RKO (cell line): Measurements from ENCODE around the gene CX3CR1.
A peak's percentile ranks its signal among the peaks of the same experiment; 100 is the strongest.
"Not testable (repeated sequence)": the region's sequence is repeated elsewhere in the genome, so short reads cannot be mapped to it uniquely, and the experiment has no call there.

Source experiments
- DNase-seq: peaks from one replicate; pipeline ENCODE4 v3.0.0-alpha.2; 2016; ENCODE audit warnings: low spot score

Gene CX3CR1

DNA sequence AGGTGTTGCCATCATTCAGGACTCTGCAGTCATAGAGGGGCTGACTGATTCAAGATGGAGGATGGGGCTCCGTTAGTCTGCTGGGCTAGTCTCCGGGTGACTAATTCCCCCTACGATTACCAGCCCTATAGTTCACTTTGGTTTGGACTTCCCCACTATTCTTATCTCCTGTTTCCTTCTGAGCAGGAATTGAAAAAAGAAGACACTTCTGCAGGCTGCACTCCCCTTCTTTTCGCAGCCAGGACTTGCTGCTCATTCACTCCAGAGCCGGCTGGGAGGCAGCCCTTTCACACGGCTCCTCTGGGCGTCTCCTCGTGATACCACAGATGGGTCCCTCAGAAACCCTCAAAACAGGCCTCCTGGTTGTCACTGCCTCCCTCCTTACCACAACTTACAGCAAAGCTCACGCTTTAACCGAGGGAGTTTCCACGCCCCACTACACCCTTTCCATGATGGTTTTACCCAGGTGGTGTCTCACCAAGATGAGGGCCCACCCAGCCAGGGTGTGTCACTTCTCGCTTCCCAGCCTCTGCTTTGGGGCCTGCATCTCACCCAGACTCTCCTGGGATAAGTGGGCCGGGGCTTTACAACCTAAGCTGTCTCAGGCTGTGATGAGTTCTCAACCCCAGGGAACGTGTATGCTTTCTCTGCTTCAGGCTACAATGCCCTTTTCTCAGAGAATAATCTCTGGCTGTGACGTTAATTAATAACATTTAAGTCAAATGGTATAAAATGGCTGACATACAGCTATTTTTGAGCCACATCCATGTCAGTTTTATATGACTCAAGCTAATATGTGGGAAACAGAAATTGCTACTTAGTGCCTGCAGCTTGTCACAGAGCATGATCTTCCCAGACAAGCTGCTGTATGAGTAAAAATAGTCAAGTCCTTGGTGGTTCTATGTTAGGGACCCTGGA, 11.9 kb downstream of the CX3CR1 start:
- no peak for DNase-seq

DNA sequence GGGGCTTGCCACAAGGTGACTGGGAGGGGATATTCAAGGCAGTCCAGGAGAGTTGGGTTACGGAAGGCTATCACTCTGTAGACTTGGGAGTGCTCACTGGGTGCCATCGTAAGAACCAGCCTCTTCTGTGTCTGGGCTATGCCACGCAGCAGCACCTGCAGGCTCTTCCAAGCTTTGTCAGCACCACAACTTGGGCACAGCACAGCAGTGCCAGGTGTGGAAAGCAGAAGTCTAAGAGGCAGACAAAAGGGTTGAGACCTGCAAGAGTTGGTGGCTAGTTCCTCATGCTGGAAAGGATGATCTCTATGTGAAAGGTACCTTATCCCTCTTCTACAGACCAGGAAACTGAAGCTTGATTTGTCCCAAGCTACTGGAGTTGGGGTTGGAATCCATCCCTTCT, 15.8 kb downstream of the CX3CR1 start:
- no peak for DNase-seq

DNA sequence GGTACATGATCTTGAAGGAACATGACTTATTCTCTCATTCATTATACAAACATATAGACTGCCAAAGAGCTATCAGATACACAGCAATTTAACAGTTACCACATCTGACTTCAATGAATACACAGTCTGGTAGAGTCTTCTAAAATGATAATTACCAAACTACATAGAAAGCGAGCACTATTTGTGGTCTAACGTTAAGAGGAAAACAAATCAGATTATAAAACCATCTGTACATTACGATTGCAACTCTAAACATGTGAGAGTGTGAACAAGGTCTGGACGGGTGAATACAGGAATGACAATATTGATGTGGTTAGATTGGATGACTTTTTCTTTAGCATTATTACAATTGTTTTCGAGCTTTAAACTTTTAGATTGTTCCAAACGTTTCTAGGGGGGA, 16.3 kb downstream of the CX3CR1 start:
- no peak for DNase-seq

DNA sequence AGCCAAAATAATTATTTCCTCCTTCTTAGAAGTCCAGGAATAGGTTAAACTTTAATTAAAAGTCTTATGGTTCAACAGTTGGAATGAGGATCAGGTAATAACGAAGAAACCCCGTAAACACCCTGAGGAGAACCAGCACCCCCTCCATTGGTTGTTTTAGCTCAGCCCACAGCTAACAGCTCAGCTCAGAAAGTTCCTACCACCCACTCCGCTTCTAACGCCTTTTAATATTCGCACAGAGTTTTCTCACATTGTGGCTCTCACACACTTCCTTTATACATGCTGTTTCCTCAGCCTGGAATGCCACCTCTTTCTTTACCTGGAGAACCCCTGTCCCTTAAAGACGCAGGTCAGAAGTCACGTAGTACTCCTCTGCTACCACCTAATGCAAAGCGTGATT, 17.0 kb downstream of the CX3CR1 start:
- DNase-seq = no peak

DNA sequence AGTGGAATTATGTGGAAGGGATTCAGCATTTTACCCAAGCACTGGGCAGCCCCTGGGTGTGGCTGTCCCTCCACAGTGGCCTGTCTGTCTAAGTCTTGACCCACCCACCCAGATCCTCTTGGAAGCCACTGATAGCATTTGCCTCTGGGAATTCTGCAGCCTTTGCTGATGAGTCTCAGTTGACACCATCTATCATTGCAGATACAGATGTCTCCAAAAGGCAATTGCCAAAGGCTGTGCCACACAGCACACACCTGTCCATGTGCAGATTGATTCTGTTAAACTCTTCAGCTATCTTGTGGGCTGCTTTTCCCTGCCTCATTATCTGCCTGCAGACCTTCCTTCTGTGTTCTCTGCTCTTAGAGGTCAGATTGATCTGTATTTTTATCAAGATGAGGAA, 18.1 kb downstream of the CX3CR1 start:
- DNase-seq = no peak

DNA sequence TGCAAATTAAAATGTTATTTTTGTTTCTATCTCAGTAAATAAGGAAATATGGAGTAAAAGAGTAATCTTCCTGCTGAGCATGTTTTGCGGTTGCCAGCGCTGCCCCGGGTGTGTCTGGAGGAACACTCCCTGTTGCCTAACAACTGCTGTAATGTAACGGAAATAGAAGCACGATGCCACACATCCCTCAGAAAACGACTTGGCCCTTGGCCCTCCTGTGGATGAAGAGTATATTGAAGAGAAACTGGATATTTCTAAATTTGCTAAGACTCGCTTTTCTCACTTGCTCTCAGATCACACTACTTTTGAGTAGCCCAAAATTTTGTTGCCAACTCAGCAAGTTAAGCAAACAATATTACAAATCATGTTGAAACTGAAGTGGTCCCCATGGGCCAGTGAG, 18.9 kb downstream of the CX3CR1 start:
- DNase-seq = peak; percentile 79

DNA sequence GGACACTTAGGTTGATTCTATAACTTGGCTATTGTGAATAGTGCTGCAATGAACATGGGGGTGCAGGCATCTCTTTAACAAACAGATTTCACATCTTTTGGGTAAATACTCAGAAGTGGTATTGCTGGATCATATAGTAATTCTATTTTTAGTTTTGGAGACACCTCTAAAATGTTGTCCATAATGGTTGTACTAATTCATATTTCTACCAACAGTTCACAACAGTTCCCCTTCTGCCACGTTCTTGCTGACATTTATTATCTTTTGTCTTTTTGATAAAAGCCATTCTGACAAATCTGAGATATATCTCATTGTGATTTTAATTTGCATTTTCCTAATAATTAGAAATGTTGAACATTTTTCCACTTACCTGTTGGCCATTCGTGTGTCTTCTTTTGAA, 19.5 kb downstream of the CX3CR1 start:
- DNase-seq = no peak

DNA sequence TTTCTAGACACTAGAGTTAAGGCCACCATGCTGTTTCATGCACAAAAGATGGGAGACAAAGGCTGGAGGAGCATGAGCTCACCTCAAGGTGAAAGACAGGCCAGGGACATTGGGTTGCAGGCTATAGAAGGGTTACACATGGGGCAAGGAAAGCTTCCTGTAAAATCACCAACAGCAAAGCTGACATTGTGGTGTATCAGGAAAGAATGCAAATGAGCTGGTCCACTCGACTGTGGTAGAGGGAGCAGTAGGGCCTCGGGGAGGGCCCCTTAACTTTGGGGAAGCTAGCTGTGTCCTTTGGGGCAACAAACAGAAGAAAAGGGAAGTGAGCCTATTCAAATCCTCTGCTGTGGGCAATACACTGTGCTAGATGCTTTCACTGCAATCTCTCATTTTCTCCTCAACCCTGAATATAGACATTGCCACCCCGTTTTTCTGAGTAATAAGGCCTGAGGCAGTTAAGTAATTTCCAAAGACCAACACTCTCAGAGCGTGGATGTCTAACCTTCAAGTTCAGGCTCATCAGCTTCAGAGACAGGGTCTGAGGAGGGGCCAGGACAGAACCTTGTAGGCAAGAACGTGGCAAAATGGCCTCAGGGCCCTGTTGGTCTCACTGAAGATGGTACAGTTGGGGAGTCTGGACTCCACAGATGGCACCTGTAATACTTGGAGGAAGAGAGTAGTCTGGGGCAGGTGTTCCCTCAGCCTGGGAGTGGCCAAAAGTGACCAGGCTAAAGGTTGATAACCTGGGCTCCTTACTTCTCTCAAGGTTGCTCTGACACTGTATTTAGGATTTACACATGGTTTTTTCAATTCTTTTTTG, 24.1 kb downstream of the CX3CR1 start:
- DNase-seq = no peak

DNA sequence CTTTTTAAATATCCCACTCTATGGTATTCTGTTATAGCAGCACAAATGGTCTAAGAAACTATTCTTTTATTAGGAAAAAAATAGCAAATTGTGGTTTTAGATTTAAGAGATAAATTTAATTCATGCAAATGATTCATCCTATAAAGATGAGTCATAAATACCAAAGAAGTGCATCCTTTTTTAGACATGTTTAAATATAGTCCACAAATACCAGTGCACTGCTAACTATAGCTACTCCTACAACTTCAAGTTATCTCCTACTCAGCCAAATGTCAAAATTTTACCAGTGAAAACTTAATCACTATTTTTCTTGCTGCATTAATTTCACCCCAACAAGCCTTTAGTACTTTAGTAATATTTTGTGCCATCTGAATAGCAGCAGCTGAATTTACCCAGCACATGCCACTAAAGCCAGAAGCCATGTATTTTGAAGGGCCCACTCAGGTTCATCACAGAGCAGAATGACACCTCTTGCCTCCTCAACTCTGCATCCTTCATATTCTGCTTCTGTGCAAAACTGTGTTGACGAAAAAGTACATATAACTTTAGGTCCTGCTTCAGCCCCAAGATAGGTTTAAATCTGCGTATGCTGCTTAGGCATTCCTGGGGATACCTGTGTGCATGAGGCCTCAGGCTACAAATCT, 24.9 kb downstream of the CX3CR1 start:
- peak; percentile 27 for DNase-seq

DNA sequence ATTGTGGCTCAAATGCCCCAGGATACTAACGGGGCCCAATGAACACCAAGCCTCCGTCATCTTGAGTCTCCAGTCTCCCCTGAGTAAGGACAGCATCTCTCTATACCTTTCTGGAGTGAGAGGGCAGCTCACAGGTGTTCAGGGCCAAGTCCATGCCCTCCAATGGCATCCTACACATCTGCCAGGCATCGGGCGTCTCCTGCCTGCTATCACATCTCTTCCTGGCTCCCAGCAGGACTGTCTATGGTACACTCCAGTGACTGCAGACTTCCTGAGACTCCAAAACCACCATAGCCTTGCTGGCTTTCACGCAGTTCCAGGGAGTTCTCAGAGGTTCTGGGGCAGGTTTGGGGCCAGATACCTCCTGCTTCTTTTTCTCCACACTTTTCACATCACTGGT, 28.3 kb downstream of the CX3CR1 start:
- DNase-seq = no peak

DNA sequence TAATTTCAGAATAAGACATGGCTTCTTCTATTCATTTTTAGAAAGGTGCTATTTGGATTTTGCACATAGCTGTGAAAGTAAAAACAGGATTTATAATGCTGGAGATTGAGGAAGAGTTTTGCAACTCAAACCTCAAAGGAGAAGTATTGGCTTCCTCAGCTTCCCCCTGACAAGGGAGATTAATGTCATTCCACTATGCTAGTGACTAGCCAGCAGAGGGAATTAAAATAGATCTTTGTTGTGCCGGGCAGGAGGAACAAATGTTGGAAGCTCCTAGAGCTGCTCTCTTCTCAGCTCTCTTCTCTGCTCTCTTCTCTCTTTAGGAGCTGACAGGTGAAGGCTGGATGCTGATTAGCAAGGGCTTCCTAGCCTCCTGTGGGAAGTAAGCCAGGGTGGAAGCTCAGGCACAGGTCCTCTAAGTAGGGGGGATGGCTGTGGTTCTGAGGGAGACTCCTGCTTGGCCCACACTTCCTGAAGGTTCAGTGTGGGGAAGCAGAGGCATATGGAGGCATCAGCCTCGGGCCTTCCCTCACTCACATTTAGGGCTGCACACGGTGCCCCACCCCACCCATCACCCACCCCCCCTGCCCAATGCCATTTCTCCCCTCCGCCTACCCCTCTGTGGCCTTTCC, 29.6 kb downstream of the CX3CR1 start:
- no peak for DNase-seq

DNA sequence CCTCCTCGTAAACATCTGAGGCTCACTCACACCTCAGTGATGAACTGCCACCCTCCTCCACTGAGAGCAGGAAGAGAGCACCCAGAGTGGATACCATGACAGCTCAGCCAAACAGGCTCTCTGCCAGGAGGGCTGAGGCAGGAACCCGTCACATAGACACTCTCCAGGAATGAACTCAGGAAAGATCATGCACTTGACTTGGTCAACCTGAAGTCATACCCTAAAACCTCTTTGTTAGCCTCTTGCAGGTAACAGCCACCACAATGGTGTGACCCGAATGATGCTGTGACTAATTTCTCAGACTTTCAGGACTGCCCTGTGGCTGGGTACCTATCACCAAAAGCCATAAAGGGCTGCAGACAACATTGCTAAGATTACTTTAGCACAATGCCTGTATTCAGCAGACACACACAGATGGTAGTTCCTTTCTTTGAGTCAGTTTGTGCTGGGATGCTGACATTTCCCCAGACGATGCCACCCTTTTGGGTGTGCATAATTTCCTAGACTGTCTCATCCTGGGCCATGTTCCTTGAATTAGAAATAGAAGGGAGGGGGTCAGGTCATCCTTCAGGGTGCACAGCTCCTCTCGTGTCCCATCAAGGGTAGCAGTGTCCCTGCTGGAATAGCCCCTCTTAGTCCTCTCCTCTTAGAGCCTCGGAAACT, 30.3 kb downstream of the CX3CR1 start:
- peak; percentile 14 for DNase-seq

DNA sequence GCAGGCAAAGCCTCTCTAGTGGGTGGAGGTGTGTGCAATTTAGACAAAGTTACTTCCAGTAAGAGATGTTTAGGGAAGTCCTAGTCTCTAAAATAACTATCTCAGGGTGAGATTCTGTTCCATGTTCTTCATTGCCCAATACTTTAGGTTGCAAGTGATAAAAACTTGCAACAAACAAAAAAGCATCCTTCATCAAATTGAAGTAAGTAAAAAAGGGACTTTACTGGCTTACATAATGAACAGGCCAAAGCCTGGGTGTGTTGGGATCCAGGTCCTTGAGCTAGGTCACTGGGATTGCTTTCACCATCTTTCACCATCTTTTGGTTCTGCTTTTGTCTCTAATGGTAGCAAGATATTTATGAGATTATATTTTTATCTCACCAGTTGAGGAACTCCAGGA, 38.3 kb downstream of the CX3CR1 start:
- no peak for DNase-seq

DNA sequence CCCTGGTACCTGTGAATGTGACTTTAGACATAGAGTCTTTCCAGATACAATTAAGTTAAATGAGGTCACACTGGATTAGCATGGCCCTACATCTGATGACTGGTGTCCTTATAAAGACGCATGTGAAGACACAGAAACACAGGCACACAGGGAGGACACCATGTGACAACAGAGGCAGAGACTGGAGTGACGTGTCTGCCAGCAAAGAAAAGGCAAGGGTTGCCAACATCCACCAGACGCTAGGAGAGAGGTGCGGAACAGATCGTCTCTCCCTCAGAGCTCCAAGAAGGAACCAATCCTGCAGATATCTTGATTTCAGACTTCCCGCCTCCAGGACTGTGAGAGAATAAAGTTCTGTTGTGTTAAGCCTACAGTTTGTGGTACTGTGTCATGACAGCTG, 42.8 kb downstream of the CX3CR1 start:
- DNase-seq = no peak

DNA sequence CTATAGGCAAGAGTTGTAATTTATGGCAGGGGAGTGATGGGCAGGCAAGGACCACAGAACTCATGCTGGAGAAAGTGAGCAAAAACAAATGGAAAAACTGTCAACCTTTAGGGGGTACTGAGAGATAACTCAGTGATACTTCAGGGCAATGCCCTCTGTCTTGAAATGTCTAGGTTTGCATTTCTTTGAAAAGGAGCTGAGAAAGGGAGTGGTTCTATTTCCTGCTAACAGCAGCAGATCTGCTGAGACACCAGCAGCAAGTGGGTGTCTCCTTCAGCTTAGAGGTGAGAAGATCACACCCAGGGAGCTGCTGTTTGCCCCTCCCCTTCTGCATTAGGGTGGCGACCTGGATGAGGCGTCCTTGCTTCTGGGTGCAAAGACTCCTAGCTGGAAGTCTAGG, 45.2 kb downstream of the CX3CR1 start:
- DNase-seq = no peak

DNA sequence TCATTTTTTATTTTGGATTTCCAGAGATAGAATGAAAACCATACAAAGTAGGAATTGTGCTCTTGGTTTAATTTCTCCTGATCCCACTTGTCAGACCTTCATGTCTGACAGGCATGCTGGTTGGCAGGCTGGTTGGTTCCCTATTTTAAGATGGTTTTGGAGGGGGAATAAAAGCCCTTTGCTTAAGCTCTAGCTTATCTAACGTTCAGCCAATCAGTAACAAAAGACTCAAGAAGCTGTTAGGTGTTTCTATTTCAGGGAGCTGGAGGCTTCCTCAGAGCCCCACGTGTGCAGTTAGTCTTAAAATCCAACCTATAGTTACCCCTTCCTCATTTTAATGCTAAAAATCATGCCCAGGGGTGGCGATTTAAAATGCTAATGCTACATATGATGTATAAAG, 47.0 kb downstream of the CX3CR1 start:
- no peak for DNase-seq

DNA sequence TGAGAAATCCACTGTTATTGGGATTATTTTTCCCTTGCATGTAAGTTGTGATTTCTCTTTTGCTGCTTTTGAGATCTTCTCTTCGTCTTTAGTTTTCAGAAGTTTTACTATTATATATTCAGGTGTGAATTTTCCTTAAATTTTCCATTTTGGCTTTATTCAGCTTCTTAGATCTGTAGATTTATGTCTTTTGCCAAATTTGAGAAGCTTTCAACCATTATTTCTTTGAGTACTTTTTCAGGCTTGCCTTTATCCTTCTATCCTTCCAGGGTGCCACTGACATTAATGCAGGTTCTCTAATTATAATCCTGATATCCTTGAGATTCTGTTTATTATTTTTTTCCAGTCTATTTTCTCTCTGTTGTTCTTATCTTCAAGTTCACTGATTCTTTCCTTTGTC, 49.4 kb downstream of the CX3CR1 start:
- no peak for DNase-seq

DNA sequence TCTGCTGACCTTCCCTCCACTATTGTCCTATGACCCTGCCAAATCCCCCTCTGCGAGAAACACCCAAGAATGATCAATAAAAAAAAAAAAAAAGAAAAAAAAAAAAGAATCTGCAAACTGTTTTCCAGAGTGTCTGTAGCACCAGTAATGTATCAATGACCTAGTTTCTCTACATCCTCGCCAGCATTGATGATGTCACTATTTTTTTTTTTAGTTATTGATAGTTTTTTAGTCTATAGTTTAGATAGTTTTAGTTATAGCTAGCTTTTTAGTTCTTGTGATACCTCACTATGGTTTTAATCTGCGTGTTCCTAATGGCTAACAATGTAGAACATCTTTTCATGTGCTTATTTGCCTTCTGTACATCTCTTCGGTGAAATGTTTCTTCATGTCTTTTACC, 51.3 kb downstream of the CX3CR1 start:
- no peak for DNase-seq

DNA sequence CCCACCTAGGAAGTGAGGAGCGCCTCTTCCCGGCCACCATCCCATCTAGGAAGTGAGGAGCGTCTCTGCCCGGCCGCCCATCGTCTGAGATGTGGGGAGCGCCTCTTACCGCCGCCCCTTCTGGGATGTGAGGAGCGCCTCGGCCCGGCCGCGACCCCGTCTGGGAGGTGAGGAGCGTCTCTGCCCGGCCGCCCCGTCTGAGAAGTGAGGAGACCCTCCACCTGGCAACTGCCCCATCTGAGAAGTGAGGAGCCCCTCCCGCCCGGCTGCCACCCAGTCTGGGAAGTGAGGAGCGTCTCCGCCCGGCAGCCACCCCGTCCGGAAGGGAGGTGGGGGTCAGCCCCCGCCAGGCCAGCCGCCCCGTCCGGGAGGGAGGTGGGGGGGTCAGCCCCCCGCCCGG, 52.2 kb downstream of the CX3CR1 start:
- DNase-seq = not testable (repeated sequence)

DNA sequence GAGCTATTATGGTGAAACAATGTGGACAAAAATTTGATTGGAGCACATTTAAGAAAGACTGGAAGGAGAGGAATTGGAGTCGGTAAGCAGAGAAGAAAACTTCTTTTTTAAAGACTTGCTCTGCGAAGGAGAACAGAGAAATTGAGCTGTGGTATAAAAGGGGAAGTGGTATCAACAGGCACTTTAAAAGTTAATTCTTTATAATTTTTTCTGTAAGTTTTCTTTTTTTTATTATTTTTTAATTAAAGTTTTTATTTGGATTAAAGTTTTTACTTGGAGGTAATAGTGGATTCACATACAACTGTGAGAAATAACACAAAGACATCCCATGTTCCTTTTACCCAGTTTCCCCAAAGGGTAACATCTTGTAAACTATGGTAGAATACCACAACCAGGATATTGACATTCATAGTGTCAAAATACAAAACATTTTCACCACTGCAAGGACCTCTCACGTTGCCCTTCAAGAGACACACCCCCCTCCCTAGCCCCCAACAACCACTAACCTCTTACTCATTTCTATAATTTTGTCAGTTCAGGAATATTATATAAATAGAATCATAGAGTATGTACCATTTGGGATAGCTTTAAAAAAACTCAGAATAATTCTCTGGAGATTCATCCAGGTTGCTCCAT, 53.6 kb downstream of the CX3CR1 start:
- no peak for DNase-seq

DNA sequence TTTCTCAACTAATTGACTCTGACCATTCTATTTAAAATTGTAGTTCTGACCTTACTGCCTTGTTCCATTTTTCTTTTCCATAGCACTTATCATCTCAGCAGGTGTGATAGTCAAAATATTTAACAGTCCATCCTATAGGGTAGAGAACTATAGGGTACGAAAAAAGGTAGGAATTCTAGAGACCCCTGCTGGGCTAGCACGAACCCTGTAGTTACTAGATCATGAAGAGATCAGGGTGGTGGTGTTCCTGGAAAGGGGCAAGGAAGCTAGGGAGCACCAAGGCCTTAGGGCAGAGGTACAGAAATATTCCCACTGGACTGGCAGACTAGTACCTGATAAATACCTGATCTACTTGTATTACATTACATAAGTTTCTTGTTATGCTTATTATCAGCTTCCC, 55.5 kb downstream of the CX3CR1 start:
- DNase-seq = no peak
